Measurements from ENCODE around the gene NRP1.

NRP1 gene

GRCh38 chr10:33262871-33263270, 71.6 kb downstream of the NRP1 start:
- no peak for TF ChIP-seq POLR2A (IDR thresholded peaks at IDR 0.05; ENCODE audit: low read depth, low read length)
- no peak for FAIRE-seq
- DNase-seq (ENCODE audit: insufficient read length, low spot score) = no peak

- DNase-seq (ENCODE audit: insufficient read length, low spot score) = no peak
- no peak for FAIRE-seq
- TF ChIP-seq POLR2A (IDR thresholded peaks at IDR 0.05; ENCODE audit: low read depth, low read length) = no peak
These were observed 73.9 kb downstream of the NRP1 start for GRCh38 chr10:33260403-33261149.

GRCh38 chr10:33258967-33259366, 75.5 kb downstream of the NRP1 start:
- peak; percentile 33 for DNase-seq (ENCODE audit: insufficient read length, low spot score)
- TF ChIP-seq POLR2A (IDR thresholded peaks at IDR 0.05; ENCODE audit: low read depth, low read length) = no peak
- peak; percentile 98 for FAIRE-seq

- DNase-seq (ENCODE audit: insufficient read length, low spot score) = no peak
- no peak for FAIRE-seq
- no peak for TF ChIP-seq POLR2A (IDR thresholded peaks at IDR 0.05; ENCODE audit: low read depth, low read length)
These were observed 76.9 kb downstream of the NRP1 start for GRCh38 chr10:33257439-33258080.

- no peak for FAIRE-seq
- no peak for TF ChIP-seq POLR2A (IDR thresholded peaks at IDR 0.05; ENCODE audit: low read depth, low read length)
- no peak for DNase-seq (ENCODE audit: insufficient read length, low spot score)
These were observed 78.0 kb downstream of the NRP1 start for GRCh38 chr10:33256458-33256857.

DNA sequence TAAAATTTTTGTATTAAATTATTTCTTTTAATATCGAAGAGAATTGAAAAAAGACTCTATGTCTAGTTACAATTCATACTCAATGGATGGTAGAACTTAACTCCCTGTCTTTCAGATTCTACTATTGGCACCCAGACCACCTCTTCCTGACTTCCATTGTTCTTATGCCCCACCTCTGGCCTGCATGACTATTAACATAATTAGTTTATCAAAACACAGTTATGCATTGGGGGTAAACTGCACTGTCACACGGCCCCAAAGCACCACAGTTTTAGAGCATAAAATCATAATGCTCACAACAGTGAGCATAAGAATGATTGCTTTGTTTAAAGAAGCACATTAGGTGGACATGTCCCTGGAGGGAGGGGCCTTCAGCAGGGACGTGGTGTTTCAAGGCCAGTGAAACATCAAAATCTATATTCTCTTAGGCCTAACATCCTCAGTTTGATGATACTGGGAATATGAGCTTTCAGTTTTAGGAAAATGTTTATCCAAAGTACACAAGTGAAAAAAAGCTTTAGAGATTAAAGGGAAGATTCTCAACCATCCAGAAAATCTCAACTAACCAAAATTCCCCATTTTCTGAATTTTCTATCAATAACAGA, 79.8 kb downstream of the NRP1 start:
- DNase-seq (ENCODE audit: insufficient read length, low spot score) (no peak), FAIRE-seq (no peak)
- no peak for TF ChIP-seq POLR2A (IDR thresholded peaks at IDR 0.05; ENCODE audit: low read depth, low read length)

- no peak for FAIRE-seq
- no peak for TF ChIP-seq POLR2A (IDR thresholded peaks at IDR 0.05; ENCODE audit: low read depth, low read length)
- DNase-seq (ENCODE audit: insufficient read length, low spot score) = no peak
These were observed 81.1 kb downstream of the NRP1 start for GRCh38 chr10:33253411-33253810.

DNA sequence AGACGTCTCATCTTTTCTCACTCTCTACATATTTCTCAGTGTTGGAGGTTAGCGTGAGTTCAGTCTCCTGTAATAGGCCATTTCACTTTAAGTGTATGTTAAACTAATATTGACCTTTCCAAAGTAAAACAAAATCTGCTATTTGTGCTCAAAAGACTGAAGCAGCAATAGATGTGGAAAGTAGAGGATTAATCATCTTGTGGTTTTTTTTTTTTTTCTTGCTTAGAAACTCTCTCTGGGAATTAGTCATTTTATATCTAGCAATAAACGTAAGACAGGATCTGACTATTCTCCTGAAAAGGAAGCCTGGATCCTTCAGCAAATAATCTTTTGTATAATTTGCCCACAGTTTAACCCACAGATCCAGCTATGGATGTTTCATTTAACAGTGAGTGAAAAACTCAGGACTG, 81.7 kb downstream of the NRP1 start:
- peak; percentile 32 for DNase-seq (ENCODE audit: insufficient read length, low spot score)
- no peak for FAIRE-seq
- no peak for TF ChIP-seq POLR2A (IDR thresholded peaks at IDR 0.05; ENCODE audit: low read depth, low read length)

- DNase-seq (ENCODE audit: insufficient read length, low spot score) (no peak), FAIRE-seq (no peak)
- TF ChIP-seq POLR2A (IDR thresholded peaks at IDR 0.05; ENCODE audit: low read depth, low read length) = no peak
These were observed 82.1 kb downstream of the NRP1 start for GRCh38 chr10:33252324-33252723.

GRCh38 chr10:33249659-33250345, 84.7 kb downstream of the NRP1 start:
- DNase-seq (ENCODE audit: insufficient read length, low spot score) = no peak
- no peak for FAIRE-seq
- no peak for TF ChIP-seq POLR2A (IDR thresholded peaks at IDR 0.05; ENCODE audit: low read depth, low read length)

GRCh38 chr10:33249137-33249536, 85.3 kb downstream of the NRP1 start:
- DNase-seq (ENCODE audit: insufficient read length, low spot score) (no peak), FAIRE-seq (no peak)
- TF ChIP-seq POLR2A (IDR thresholded peaks at IDR 0.05; ENCODE audit: low read depth, low read length) = no peak

DNA sequence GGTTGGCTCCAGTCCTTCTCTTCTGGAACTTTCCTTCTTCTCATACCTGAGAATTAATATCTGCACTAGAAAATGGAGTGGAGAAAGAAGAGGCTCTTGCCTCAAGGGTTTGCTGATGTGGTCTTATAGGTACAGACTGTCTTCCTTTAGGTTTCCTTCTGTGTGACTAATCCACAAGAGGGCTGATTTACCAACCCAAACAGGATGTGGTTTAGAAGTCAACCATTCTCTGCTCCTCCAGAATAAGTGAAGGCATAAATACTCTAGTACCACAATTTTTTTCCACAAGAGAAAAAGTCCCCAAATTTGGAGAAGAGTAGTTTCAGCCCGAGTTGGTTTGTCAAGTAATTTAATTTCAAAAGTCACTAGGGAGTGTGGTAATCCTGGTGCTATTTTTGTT, 85.8 kb downstream of the NRP1 start:
- no peak for TF ChIP-seq POLR2A (IDR thresholded peaks at IDR 0.05; ENCODE audit: low read depth, low read length)
- FAIRE-seq (peak; percentile 83), DNase-seq (ENCODE audit: insufficient read length, low spot score) (no peak)

DNA sequence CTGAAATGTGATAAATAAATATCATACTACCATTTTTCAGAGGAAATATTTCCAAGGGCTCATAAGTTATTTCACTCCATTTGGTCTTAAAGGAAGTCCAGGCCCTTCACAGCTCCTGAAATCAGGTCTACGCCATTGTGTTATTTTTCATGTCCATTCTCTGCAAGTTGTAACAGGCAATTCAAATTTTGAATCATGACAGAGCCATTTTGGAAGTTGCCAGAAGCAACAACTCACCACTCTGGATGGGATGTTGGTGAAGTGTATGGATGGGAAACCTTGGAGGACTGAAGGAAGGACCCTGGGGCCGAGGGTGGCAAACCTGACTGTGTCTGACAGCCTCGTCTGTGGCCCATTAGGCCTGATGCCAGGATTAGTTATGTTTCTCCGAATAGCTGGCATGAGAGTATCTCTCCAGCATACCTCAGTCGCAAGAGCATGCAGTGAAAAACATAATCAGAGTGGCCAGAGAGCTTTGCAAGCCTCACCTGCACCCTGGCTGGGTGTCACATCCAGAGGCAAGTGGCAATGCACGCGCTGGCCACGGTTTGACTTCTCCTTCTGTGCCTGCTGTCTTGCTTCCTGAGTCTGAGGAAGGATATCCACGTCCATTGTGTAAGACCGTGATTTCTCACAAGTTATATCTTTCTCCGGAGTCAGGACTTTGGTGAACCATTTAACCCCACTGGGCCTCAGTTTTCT, 87.1 kb downstream of the NRP1 start:
- no peak for TF ChIP-seq POLR2A (IDR thresholded peaks at IDR 0.05; ENCODE audit: low read depth, low read length)
- DNase-seq (ENCODE audit: insufficient read length, low spot score) = no peak
- FAIRE-seq = no peak

DNA sequence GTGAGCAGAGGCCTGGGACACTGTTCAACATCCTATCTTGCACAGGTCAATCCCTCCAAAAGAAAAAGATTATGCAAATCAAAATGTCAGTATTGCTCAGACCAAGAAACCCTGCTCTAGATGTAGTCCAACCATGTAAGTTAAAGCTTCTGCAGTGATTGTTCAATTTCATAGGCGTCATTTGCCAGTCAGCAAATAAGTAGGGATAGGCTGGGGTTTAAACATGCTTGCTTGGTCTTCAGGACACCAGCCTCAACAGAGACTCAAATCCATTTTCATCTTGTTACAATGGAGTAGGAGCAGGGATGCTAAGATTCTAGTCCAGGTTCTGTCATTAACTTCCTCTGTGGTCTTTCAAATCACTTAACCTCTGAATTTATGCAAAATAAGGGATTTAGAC, 89.1 kb downstream of the NRP1 start:
- TF ChIP-seq POLR2A (IDR thresholded peaks at IDR 0.05; ENCODE audit: low read depth, low read length) = no peak
- DNase-seq (ENCODE audit: insufficient read length, low spot score) (no peak), FAIRE-seq (no peak)

All from H54 (cell line).